ENCODE measurements around the gene PPP2R3C.
"Not testable (repeated sequence)": the region's sequence is repeated elsewhere in the genome, so short reads cannot be mapped to it uniquely, and the experiment has no call there.

PPP2R3C gene

GRCh38 chr14:35121887-35122695, at the start of gene PPP2R3C, which contains the start of gene PRORP:
Gene PPP2R3C, minus strand, starts transcription at chr14:35121990. Its CDS starts 31 bp downstream, at chr14:35121959.
Gene PRORP, plus strand, starts transcription at chr14:35122552. Its CDS starts 694 bp downstream, at chr14:35123246.
- peak; percentile 93 for DNase-seq

DNA sequence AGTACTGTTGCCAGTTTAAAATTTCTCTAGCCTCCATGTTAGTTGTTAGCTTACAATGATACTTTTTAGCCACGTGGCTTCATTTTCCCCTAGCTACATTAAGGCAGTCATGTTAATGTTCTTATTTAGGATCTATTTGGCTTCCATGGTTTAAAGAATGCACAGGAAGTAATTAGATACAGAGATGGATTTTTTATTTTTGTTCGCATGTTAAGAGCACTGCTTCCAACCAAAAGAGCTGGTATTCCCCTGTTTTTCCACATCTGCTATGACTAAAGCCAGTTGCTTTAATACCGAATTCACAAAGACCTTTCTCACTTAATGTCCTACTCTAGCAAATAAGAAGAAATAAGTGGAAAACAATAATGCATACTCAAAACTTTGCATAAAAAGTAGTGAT, 45.7 kb upstream of the PPP2R3C start:
- DNase-seq = no peak

- DNase-seq = no peak
Observed at GRCh38 chr14:35164849-35165248, 43.1 kb upstream of the PPP2R3C start.

GRCh38 chr14:35163384-35163783, 41.6 kb upstream of the PPP2R3C start:
- no peak for DNase-seq

DNA sequence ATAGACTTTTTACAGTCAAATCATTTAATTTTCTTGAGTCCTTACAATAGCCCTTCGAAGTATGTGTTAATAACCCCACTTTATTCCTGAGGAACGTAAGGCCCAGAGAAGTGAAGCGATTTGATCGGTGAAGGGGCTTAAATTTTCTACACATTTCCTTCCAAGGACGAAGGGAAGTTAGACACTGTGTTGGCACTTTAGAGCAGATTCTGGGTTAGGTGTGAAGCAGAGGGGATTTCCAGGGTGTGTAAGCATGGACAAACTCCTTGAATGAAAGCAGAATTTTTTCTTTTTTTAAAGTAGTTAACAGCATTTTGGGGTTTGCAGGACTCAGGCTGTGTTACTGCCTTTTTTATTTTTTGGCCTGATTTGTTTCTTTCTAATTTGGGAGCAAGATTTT, 39.4 kb upstream of the PPP2R3C start:
- no peak for DNase-seq

DNA sequence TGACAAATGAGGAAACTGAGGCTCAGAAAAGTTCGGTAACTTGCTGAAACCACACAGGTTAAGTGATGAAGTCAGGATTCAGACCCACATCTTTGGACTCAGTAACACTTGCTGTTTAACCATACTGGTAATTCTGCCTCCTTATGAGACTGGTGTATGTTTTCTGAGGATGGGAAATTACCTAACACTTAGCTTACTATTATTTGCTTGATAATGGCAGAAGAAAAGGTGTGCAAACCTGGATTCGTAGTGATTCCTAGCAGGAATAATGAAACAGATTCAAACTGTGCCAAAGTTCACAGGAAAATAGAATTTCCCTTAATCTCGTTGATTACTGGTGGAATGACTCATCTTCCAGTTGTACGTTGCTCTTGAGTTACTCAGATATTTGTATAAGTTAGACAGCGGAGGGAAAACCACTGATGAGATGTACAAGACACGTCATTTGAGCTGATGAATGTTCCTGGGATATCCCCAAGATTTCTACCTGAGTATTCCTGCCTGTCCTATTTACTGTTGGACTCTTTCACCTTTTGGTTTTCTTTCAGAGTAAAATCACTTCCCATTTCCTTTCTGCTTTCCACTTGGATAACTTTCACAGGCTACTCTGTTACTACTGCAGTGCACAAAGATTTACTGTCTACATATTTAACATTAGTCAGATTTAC, 38.1 kb upstream of the PPP2R3C start:
- no peak for DNase-seq

DNA sequence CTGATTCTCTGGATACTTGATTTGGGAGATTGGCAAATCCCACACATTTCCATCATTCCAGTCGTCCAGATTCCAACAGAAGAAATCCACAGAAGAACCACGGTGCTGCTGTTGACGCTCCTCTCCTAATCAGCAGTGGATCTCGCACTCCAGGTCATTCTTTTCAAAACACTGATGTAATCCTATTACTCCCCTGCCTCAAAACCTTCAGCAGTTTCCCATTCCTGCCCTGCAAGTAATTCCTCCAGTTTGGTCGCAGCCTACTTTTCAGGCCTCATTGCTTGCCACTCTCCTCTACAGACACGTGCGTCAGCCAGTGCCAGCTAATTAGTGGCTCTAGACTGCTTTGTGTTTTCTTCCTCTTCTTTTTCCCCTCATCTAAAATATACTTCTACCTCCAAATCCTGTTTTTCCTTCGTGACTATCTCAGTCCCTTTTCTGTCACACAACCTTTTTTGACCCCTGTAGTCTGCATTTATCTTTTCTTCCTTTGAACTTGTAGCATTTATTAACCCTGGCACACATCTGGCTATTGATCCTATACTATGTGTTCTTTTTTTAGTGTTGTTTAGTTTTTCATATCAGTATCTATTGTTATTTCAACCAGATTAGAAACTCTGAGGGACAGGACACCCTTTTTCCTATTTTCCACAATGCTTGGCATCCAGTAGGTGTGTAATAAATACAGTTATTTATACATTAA, 37.3 kb upstream of the PPP2R3C start:
- no peak for DNase-seq

- DNase-seq = no peak
Observed at GRCh38 chr14:35158491-35158890, 36.7 kb upstream of the PPP2R3C start.

- DNase-seq = peak in 1 of 2 experiments; percentile 21
Observed at GRCh38 chr14:35155962-35156361, 34.2 kb upstream of the PPP2R3C start.

DNA sequence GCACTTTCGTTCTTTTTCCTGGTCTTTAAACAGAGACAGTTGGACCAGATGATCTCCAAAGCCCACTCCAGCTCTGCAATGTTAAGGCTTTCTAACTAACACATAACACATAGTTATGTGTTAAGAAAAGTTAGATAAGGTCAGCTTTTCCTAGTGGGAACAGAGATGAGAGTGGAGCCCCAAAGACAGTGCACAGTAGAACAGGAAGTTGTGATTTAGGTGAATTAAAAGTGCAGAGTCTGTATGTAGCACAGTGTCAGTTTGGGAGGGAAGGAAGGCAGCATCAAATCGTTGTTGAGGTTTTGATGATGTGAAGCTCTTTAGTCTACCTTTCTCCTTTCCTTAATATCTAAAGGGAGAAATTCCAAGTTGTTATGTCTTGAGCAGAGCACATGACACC, 32.2 kb upstream of the PPP2R3C start:
- no peak for DNase-seq

GRCh38 chr14:35152531-35152930, 30.7 kb upstream of the PPP2R3C start:
- DNase-seq = not testable (repeated sequence)

DNA sequence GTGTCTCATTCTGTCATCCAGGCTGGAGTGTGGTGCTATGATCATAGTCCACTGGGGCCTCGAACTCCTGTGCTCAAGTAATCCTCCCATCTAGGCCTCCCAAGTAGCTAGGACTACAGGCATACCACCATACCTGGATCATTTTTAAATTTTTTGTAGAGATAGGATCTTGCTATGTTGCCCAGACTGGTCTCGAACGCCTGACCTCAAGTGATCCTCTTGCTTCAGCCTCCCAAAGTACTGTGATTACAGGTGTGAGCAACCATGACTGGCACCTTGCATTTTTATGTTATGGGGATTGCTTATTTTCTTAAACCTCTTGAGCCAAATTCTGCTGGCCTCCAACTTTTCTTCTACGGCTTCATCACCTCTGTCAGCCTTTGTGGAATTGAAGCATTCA, 27.4 kb upstream of the PPP2R3C start:
- DNase-seq = no peak

DNA sequence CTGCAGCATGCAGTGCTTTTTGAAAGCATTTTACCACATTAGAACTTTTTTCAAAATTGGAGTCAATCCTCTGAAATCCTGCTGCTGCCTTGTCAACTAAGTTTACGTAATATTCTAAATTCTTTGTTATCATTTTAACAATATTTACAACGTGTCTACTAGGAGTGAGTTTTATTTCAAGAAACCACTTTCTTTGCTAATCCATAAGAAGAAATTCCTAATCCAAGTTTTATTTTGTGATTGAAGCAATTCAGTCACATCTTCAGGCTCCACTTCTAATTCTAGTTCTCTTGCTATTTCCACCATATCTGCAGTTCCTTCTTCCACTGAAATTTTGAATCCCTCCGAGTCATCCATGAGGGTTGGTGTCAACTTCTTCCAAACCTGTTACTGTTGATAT, 25.9 kb upstream of the PPP2R3C start:
- DNase-seq = no peak

DNA sequence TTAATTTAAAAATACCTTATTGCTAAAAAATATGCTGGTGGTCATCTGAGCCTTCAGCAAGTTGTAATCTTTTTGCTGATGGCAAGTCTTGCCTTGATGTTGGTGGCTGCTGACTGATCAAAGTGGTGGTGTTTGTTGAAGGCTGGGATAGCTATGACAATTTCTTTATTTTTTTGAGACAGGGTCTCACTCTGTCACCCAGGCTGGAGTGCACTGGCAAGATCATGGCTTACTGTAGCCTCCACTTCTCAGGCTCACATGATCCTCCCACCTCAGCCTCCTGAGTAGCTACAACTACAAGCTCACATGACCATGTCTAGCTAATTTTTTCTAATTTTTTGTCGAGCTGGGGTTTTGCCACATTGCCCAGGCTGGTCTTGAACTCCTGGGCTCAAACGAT, 25.4 kb upstream of the PPP2R3C start:
- DNase-seq = no peak

DNA sequence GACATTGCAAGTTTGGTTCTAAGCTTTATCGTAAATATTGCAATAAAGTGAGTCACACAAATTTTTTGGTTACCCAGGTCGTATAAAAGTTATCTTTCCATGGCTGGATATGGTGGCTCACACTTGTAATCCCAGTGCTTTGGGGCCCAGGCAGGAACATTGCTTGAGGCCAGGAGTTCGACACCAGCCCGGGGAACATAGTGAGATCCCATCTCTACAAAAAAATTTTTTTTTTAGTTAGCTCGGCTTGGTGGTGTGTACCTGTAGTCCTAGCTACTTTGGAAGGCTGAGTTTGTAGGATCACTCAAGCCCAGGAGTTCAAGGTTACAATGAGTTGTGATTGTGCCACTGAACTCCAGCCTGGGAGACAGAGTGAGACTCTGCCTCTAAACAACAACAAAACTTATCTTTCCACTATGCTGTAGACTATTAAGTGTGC, 24.9 kb upstream of the PPP2R3C start:
- no peak for DNase-seq

GRCh38 chr14:35144029-35144428, 22.2 kb upstream of the PPP2R3C start:
- DNase-seq = no peak

- DNase-seq = peak in 1 of 2 experiments; percentile 54
Observed at GRCh38 chr14:35140718-35141581, 19.2 kb upstream of the PPP2R3C start.

DNA sequence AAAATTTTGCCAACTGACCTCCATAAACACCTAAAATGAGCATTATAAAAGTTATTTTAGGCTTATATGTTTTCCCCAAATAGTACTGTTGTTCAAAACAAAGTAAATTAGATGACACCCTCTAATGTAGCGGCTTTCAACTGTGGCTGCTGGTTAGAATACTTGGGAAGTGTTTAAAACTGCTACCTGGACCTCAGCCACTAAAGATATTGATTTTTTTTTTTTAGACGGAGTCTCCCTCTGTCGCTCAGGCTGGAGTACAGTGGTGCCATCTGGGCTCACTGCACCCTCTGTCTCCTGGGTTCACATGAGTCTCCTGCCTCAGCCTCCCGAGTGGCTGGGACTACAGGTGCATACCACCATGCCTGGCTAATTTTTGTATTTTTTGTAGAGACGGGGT, 16.8 kb upstream of the PPP2R3C start:
- DNase-seq = peak in 1 of 2 experiments; percentile 58

GRCh38 chr14:35134329-35135123, 12.7 kb upstream of the PPP2R3C start:
- no peak for DNase-seq

- no peak for DNase-seq
Observed at GRCh38 chr14:35133542-35134328, 11.9 kb upstream of the PPP2R3C start.

GRCh38 chr14:35124127-35124526, 2.3 kb upstream of the PPP2R3C start:
- DNase-seq = no peak

All from NCI-H524 (cell line).